ENCODE measurements around the gene CNTNAP2. TPM values are rescaled to one million over a fixed set of nuclear protein-coding genes. Genes with fewer than 3 reads are reported as not detected.

CNTNAP2 gene
- total RNA-seq, 1 experiment from 2014 or later = 0.03 TPM

- CTCF ChIA-PET = no interaction called here
- Histone ChIP-seq H3K4me3 (ENCODE audit: low read depth in 2 of 2, low read length in 2 of 2) (no peak overlapping the region), H3K4me1 (ENCODE audit: control insufficient read depth, insufficient read depth, low read length) (no peaks in the 10 kb centered on the region), H3K36me3 (ENCODE audit: control insufficient read depth, insufficient read depth, low read length) (no peaks in the 10 kb centered on the region), H3K9me3 (ENCODE audit: control insufficient read depth, insufficient read depth, low read depth, low read length) (no peaks in the 10 kb centered on the region), H3K27ac (ENCODE audit: low read length) (no peak overlapping the region), H3K27me3 (ENCODE audit: control insufficient read depth, insufficient read depth, low read length) (peaks cover 2% of the 10 kb centered on the region; the same call in 1 of the 2 replicates)
- intact Hi-C loops (cut with micrococcal nuclease; ENCODE audit: unreplicated experiment) = no loop called here
- POLR2A ChIA-PET = no interaction called here
- BruUV-seq (replicated peaks) = no TSS peak
- in situ Hi-C loops (cut with HindIII; ENCODE audit: low pct_unique_long_range_greater_than_20kb, low sequenced_read_pairs) = no loop called here
- ATAC-seq (no peak), DNase-seq (ENCODE audit: low read depth, low spot score) (no peak)
- no peak for TF ChIP-seq TCF7L2 (IDR thresholded peaks at IDR 0.05; ENCODE audit: low read depth, low read length)
- TF ChIP-seq POLR2AphosphoS5 (IDR thresholded peaks at IDR 0.05; ENCODE audit: low read depth, low read length) = no peak
- no peak for TF ChIP-seq SIN3A (IDR thresholded peaks at IDR 0.05; ENCODE audit: borderline replicate concordance, insufficient read depth, low read depth, low read length)
- no peak for TF ChIP-seq REST (IDR thresholded peaks at IDR 0.05; ENCODE audit: insufficient read depth in 1 of 2, low read depth in 2 of 2, low read length in 1 of 2)
- no peak for TF ChIP-seq CTCF (IDR thresholded peaks at IDR 0.05)
Observed at GRCh38 chr7:148212731-148213130, 2096.1 kb downstream of the CNTNAP2 start.

GRCh38 chr7:148214101-148214500 is 2097.5 kb downstream of the CNTNAP2 start:
- no peak for ATAC-seq
- no peak for DNase-seq (ENCODE audit: low read depth, low spot score)
- Histone ChIP-seq H3K36me3 (ENCODE audit: control insufficient read depth, insufficient read depth, low read length) (no peaks in the 10 kb centered on the region), H3K4me3 (ENCODE audit: low read depth in 2 of 2, low read length in 2 of 2) (no peak overlapping the region), H3K9me3 (ENCODE audit: control insufficient read depth, insufficient read depth, low read depth, low read length) (no peaks in the 10 kb centered on the region), H3K27ac (ENCODE audit: low read length) (no peak overlapping the region), H3K4me1 (ENCODE audit: control insufficient read depth, insufficient read depth, low read length) (no peaks in the 10 kb centered on the region), H3K27me3 (ENCODE audit: control insufficient read depth, insufficient read depth, low read length) (peaks cover 2% of the 10 kb centered on the region; the same call in 1 of the 2 replicates)
- POLR2A ChIA-PET = no interaction called here
- no peak for TF ChIP-seq POLR2AphosphoS5 (IDR thresholded peaks at IDR 0.05; ENCODE audit: low read depth, low read length)
- TF ChIP-seq CTCF (IDR thresholded peaks at IDR 0.05) = no peak
- no peak for TF ChIP-seq TCF7L2 (IDR thresholded peaks at IDR 0.05; ENCODE audit: low read depth, low read length)
- no peak for TF ChIP-seq SIN3A (IDR thresholded peaks at IDR 0.05; ENCODE audit: borderline replicate concordance, insufficient read depth, low read depth, low read length)
- TF ChIP-seq REST (IDR thresholded peaks at IDR 0.05; ENCODE audit: insufficient read depth in 1 of 2, low read depth in 2 of 2, low read length in 1 of 2) = no peak
- in situ Hi-C loops (cut with HindIII; ENCODE audit: low pct_unique_long_range_greater_than_20kb, low sequenced_read_pairs) = no loop called here
- BruUV-seq (replicated peaks) = no TSS peak
- intact Hi-C loops (cut with micrococcal nuclease; ENCODE audit: unreplicated experiment) = no loop called here
- CTCF ChIA-PET = no interaction called here
